Measurements from ENCODE around the gene ARHGAP44. TPM values are rescaled to one million over a fixed set of nuclear protein-coding genes. Genes with fewer than 3 reads are reported as not detected.

Gene ARHGAP44
- total RNA-seq, 1 donor from 2014 or later: 8.7 TPM

GRCh38 chr17:12850996-12851395, 61.7 kb downstream of the ARHGAP44 start:
- Histone ChIP-seq H3K27me3 (no peaks in the 10 kb centered on the region), H3K4me1 (no peaks in the 10 kb centered on the region), H3K4me3 (no peak overlapping the region), H3K36me3 (no peaks in the 10 kb centered on the region), H3F3A (ENCODE audit: low read depth) (no peaks in the 10 kb centered on the region), H3K9me3 (ENCODE audit: low read depth) (no peaks in the 10 kb centered on the region), H4K20me1 (ENCODE audit: low read depth) (no peaks in the 10 kb centered on the region), H3K79me2 (ENCODE audit: low read depth) (no peaks in the 10 kb centered on the region), H3K9ac (no peak overlapping the region), H3K4me2 (no peak overlapping the region), H3K27ac (no peak overlapping the region), H2AFZ (replicated peaks) (no peak overlapping the region)
- no peaks in the 10 kb centered on the region for H3K4me1 Mint-ChIP-seq
- H3K36me3 Mint-ChIP-seq: no peaks in the 10 kb centered on the region
- TF ChIP-seq EZH2 (IDR thresholded peaks at IDR 0.05) (no peak), EZH2phosphoT487 (IDR thresholded peaks at IDR 0.05) (no peak), CTCF (IDR thresholded peaks at IDR 0.05) (no peak)
- H3K9me3 Mint-ChIP-seq: peaks cover 4% of the 10 kb centered on the region
- DNase-seq (ENCODE audit: low spot score): no peak
- H3K27ac Mint-ChIP-seq: no peak overlapping the region
- H3K27me3 Mint-ChIP-seq (ENCODE audit: insufficient read depth, low read depth): peaks cover 3% of the 10 kb centered on the region
- no peak overlapping the region for H3K4me3 Mint-ChIP-seq

GRCh38 chr17:12851901-12852435, 62.7 kb downstream of the ARHGAP44 start:
- no peak overlapping the region for H3K9ac ChIP-seq
- no peaks in the 10 kb centered on the region for H3K36me3 Mint-ChIP-seq
- no peak overlapping the region for H2AFZ ChIP-seq (replicated peaks)
- no peak overlapping the region for H3K4me3 ChIP-seq
- H3K27me3 Mint-ChIP-seq (ENCODE audit: insufficient read depth, low read depth): peaks cover 3% of the 10 kb centered on the region
- H3K4me1 Mint-ChIP-seq: no peaks in the 10 kb centered on the region
- no peaks in the 10 kb centered on the region for H4K20me1 ChIP-seq (ENCODE audit: low read depth)
- no peak for DNase-seq (ENCODE audit: low spot score)
- no peaks in the 10 kb centered on the region for H3K36me3 ChIP-seq
- H3K4me3 Mint-ChIP-seq: no peak overlapping the region
- no peak overlapping the region for H3K27ac Mint-ChIP-seq
- H3K27ac ChIP-seq: no peak overlapping the region
- TF ChIP-seq EZH2 (IDR thresholded peaks at IDR 0.05) (no peak), EZH2phosphoT487 (IDR thresholded peaks at IDR 0.05) (no peak), CTCF (IDR thresholded peaks at IDR 0.05) (no peak)
- no peak overlapping the region for H3K4me2 ChIP-seq
- H3K9me3 Mint-ChIP-seq: peaks cover 4% of the 10 kb centered on the region
- H3K4me1 ChIP-seq: no peaks in the 10 kb centered on the region
- no peaks in the 10 kb centered on the region for H3K9me3 ChIP-seq (ENCODE audit: low read depth)
- no peaks in the 10 kb centered on the region for H3K27me3 ChIP-seq
- no peaks in the 10 kb centered on the region for H3K79me2 ChIP-seq (ENCODE audit: low read depth)
- no peaks in the 10 kb centered on the region for H3F3A ChIP-seq (ENCODE audit: low read depth)

GRCh38 chr17:12853921-12854320, 64.6 kb downstream of the ARHGAP44 start:
- no peak overlapping the region for H3K9ac ChIP-seq
- Mint-ChIP-seq H3K27me3 (ENCODE audit: insufficient read depth, low read depth) (peaks cover 5% of the 10 kb centered on the region), H3K27ac (no peak overlapping the region), H3K4me3 (no peak overlapping the region), H3K36me3 (no peaks in the 10 kb centered on the region), H3K4me1 (no peaks in the 10 kb centered on the region), H3K9me3 (peaks cover 2% of the 10 kb centered on the region)
- no peaks in the 10 kb centered on the region for H3F3A ChIP-seq (ENCODE audit: low read depth)
- no peaks in the 10 kb centered on the region for H4K20me1 ChIP-seq (ENCODE audit: low read depth)
- H3K36me3 ChIP-seq: no peaks in the 10 kb centered on the region
- H3K27ac ChIP-seq: no peak overlapping the region
- H3K4me3 ChIP-seq: no peak overlapping the region
- TF ChIP-seq EZH2 (IDR thresholded peaks at IDR 0.05) (no peak), EZH2phosphoT487 (IDR thresholded peaks at IDR 0.05) (no peak), CTCF (IDR thresholded peaks at IDR 0.05) (no peak)
- no peaks in the 10 kb centered on the region for H3K4me1 ChIP-seq
- no peaks in the 10 kb centered on the region for H3K79me2 ChIP-seq (ENCODE audit: low read depth)
- DNase-seq (ENCODE audit: low spot score): no peak
- H3K9me3 ChIP-seq (ENCODE audit: low read depth): no peaks in the 10 kb centered on the region
- H3K4me2 ChIP-seq: no peak overlapping the region
- H3K27me3 ChIP-seq: no peaks in the 10 kb centered on the region
- no peak overlapping the region for H2AFZ ChIP-seq (replicated peaks)
